Tongue (tissue), 2 donors: ENCODE results near the gene NTRK1. TPM values are rescaled to one million over a fixed set of nuclear protein-coding genes. Genes with fewer than 3 reads are reported as not detected.
A peak's percentile ranks its signal among the peaks of the same experiment; 100 is the strongest.
"Not testable (repeated sequence)": the region's sequence is repeated elsewhere in the genome, so short reads cannot be mapped to it uniquely, and the experiment has no call there.

Source experiments
- DNase-seq: peaks from one replicate; pipeline ENCODE4 v3.0.0-alpha.2; 2015
- total RNA-seq: library from RNA; depleted of rRNA; stranded (reverse); fragments of >200 nt; gene quantifications from one replicate; pipeline ENCODE4 v1.2.3, GENCODE V29; 2014

Gene NTRK1
- total RNA-seq, 1 donor from 2014 or later: 0.82 TPM

DNA sequence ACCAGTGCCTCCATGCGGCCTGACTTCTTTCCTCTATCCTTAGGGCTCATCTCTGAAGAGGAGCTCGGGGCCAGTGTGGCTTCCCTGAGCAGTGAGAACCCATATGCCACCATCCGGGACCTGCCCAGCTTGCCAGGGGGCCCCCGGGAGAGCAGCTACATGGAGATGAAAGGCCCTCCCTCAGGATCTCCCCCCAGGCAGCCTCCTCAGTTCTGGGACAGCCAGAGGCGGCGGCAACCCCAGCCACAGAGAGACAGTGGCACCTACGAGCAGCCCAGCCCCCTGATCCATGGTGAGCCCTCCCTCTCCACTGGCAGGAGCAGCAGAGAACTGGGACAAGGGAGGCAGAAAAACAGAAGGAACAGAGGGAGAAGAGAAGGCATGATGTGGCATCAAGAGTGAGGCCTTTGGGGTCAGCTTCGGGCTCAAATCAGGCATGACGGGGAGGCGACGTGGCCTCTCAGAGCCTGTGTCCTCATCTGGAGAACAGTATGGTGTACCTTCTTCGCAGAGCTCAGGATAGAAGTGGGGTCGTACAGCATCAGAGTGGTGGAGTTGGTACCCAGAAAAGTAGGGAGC is 53.2 kb downstream of the NTRK1 start:
- DNase-seq: no peak

DNA sequence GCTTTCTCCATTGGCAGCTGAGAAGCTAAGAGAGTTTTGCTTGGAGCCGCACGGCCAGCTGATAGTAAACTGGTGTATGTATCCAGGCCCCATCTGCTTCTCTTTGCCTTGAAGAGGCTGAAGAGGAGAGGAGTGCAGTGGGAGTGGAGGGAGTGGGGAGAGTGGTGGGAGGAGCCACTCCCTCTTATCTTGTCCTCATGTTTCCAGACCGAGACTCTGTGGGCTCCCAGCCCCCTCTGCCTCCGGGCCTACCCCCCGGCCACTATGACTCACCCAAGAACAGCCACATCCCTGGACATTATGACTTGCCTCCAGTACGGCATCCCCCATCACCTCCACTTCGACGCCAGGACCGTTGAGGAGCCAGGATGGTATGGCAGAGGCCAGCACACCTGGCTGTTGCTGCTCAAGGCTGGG is 53.8 kb downstream of the NTRK1 start:
- DNase-seq: no peak

DNA sequence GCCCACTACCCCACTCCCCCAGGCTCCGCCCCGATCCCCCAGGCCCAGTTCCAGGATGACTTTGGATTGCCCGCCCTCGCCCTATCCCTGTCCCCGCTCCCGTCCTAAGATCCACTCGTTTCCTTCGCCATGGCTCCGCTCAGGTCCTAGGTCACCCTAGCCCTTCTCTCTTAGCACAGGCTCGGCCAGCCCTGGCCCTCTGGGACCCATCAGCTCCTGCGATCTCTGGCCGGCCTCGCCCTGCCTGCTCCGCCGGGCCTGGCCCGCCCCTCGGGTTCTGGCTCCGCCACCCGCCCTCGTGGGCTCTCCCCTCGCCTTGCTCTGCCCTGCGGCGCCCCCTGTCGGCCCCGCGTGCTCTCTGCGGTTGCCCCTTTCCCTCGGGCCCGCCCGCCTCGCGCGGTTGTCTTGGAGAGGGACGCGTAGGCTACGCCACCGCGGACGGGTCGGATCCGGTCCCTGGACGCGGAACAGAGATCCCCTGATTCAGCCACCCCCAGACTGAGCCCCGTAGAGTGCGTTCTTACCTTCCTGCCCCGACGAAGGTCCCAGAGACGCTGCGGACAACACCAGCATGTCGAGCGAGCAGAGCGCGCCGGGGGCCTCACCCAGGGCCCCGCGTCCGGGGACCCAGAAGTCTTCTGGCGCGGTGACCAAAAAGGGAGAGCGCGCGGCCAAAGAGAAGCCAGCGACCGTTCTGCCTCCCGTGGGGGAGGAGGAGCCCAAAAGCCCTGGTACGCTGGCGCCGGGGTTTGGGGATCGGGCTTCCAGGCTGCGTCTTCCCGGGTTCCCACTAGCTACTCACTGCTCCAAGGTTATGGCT is 59.8 kb downstream of the NTRK1 start, which contains the start of gene LRRC71:
LRRC71 (plus strand) TSS at position 400 of the 820 bp plus-strand sequence; CDS start at position 572, 172 bp downstream.
- DNase-seq: peak; percentile 89

DNA sequence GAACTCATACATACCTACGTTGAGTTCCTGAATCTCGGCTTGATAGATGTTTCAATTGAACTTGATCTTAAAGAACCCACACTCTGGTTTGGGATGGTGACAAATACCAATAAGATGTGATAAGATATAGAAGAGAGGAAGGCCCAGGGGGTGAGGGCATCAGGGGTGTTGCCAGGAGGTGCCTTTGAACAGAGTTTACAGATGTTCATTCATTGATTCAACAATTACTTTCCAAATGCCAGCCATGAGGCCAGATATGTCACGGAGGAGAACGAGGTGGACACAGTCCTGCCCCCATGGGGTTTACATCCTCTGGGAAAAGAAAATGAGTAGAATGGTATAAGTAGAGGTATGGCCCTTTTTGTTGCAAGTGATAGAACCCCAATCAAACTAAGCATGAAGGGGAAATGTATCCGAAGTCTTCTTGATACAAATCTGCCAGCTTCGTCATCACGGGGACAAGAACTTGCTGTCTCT is 60.4 kb downstream of the NTRK1 start:
- DNase-seq: no peak

DNA sequence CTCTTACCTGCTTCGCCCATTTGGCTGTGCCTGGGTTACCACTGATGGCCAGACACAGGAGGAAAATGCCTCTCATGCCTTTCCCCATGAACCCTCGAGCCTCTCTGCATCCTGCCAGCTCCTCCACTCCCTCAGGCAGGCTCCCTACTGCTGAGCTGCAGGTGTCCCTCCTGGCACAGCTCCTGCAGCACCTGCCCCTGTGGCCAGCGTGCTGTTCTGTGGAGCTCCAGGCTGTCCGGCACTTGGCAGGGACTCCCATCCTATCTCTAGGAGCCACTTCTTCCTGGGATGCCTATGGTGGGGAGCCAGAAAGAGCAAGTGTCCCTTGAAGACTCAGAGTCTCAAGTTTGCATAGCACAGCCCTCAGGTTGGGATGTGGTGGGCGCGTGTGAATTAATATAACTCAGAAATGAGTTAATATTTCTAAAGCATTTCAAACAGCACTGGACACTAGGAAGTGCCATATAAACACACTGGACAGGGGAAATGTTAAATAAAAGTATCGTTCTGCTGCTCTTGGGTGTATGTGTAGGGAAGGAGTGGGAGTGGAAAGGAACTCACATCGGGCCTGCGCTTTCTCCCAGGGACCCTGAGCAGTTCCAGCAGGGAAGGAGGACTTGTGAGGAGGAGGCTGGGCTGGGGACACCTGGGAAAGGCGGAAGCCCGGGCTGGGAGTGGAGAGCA is 62.5 kb downstream of the NTRK1 start:
- DNase-seq: no peak

DNA sequence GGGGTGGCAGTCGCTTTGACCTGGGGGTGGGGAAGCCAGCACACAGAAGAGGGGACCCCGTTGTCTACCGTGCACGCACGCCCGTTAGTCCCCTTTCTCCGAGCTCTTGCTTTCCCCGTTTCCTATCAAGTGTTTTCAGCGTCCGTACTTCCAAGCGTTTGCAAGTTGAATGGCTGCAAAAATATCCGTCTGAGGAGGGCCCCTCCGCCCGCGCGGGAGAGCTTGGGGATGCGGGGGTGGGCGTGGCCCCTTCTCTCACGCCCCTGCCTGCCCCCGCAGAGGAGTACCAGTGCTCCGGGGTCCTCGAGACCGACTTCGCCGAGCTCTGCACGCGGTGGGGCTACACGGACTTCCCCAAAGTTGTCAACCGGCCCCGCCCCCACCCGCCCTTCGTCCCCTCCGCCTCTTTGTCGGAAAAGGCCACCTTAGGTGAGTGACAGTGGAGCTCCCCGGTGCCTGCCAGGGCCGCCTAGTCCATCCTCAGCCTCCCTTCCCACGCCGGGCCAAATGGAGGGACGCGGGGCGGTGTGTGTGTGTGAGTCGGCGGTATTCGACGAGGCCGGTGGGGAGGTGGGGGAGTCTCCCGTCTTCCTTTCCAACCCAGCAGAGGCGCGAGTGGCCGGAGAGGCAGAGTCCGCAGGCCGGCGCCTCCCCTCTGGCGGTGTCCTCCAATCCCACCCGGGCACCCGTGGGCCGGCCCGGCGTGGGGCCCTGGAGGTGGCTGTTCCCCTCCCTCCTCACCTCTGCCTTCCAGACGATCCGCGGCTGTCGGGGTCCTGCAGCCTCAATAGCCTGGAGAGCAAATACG is 63.2 kb downstream of the NTRK1 start:
- DNase-seq: no peak

DNA sequence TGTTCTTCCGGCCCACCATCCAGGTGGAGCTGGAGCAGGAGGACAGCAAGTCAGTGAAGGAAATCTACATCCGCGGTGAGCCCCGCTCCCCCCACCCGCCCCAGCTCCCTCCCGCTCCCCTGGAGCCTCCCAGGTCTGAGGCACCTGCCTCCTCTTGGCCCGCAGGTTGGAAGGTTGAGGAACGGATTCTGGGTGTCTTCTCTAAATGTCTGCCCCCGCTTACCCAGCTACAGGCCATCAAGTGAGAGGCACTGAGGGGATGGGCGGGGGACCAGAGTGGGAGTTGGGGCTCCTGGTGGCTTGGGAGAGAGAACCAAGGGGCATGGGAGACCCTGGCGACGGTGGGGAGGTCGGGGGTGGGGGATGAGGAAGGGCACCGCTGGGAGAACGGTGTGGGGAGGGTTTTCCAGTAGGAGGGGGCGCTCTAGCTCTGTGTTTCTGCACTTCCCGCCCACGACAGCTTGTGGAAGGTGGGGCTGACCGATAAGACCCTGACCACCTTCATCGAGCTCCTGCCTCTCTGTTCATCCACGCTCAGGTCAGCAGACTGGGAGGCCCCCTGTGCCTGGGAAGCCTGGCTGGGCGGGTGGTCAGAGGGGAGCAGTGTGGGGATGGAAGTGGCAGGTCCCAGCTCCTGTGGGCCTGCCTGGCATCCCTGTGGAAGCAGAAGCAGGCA is 64.0 kb downstream of the NTRK1 start:
- DNase-seq: no peak

DNA sequence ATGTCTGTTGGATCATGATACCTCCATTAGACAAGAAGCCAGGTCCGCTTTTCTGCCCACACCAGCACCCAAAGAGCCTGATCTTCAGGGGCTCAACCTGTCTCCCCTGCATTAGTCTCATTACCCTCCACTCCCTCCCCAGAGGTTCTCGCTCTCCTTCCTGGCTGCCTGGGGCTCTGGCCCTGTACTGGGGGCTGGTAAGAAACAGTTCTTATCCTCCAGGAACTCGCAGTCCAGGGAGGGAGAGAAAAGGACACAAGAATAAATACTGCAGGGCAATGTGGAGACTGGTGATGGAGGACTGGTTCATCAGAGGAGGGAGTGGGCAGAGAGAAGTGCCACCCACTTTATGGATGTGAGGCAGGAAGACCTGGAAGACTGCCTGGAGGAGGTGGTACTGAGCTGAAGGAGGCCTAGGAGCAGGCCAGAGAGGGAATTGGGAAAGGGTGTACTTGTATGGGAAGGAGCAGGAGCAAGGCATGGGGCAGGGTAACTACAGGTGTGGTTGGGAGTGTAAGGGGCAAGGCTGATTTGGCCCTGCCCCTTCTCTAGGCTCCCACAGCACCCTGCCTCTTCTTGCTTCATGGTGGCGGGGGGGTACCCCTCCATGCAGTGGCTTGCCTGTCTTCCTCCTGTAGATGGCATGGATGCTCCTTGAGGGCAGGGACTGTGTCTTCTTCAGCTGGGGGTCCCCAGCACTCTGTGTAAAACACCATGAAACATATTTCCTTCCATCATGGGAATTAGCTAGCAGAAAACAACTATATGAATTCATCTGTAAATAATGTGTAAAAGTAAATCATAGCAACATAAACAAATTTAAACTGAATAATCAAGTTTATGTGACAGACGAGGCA is 64.7 kb downstream of the NTRK1 start:
- DNase-seq: no peak

DNA sequence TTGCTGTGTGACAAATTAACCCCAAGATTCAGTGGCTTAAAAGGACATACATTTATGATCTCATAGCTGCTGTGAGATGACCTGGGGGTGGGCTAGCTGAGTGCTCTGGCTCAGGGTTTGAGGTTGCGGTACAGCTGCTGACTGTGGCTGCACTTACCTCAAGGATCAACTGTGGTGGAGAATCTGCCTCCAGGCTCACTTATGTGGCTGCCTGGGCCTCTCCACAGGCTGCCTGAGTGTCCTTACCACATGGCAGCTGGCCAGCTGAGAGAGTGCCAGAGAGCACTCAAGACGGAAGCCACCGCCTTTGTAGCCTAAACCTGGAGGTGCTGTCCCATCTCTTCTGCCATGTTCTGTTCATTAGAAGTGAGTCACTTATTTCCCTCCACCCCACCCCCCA is 65.5 kb downstream of the NTRK1 start:
- DNase-seq: peak; percentile 60

DNA sequence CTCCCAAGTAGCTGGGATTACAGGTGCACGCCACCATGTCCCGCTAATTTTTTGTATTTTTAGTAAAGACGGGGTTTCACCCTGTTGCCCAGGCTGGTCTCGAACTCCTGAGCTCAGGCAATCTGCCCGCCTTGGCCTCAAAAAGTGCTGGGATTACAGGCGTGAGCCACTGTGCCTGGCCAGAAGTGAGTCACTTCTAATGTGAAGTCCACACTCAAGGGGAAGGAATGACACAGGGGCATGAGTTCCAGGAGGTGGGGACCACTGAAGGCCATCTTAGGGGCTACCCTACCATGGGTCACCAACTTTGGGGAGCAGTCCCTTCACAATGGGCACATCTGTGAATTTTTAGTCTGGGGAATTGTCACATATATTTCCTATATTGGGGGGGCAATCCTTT is 66.0 kb downstream of the NTRK1 start:
- not testable (repeated sequence) for DNase-seq

DNA sequence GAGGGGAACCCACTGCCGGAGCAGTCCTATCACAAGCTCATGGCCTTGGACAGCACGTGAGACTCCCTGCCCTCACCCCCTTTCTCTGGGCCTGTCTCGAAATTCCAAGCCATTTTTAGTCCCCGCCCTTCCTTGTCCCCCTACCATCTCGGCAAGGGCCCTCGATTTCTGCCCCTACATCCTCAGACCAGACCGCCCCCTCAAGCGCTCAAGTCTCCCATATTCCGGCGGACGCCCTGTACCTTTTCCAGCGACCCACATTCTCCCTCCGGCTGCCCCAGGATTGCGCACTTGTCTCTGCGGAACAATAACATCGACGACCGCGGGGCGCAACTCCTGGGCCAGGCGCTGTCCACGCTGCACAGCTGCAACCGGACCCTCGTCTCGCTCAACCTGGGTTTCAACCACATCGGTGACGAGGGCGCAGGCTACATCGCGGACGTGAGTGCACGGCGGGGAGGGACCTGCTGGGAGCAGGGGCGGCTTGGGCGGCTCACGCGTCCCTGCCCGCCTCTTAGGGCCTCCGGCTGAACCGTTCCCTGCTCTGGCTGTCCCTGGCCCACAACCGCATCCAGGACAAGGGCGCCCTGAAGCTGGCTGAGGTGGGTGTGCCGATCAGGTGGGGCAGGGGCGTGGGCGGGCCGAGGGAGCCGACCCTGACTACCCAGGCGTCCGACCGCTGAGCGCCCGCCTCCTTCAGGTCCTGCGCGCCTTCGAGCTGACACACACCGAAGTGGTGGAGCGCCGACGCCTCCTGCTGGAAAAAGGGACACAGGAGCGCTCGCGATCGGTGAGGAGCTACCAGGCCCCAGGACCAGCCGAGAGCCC is 66.8 kb downstream of the NTRK1 start:
- peak; percentile 79 for DNase-seq

DNA sequence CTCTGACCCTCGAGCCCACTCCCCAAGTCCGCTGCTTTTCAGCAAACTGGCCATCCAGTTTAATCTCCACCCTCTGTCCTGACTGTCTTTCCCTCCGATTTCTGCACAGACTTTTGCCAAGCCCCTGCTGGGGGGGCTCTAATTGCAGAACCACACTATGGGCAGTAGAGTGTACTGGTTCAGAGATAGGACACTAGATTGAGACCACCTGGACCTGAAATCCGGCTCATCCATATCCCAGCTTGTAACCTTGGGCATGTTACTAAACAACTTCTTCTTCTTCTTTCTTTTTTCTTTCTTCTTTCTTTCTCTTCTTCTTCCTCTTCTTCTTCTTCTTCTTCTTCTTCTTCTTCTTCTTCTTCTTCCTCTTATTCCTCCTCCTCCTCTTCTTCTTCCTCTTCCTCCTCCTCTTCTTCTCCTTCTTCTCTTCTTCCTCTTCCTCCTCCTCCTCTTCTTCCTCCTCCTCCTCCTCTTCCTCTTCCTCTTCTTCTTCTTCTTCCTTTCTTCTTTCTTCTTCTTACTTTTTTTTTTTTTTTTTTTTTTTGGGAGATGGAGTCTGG is 67.5 kb downstream of the NTRK1 start:
- DNase-seq: no peak

DNA sequence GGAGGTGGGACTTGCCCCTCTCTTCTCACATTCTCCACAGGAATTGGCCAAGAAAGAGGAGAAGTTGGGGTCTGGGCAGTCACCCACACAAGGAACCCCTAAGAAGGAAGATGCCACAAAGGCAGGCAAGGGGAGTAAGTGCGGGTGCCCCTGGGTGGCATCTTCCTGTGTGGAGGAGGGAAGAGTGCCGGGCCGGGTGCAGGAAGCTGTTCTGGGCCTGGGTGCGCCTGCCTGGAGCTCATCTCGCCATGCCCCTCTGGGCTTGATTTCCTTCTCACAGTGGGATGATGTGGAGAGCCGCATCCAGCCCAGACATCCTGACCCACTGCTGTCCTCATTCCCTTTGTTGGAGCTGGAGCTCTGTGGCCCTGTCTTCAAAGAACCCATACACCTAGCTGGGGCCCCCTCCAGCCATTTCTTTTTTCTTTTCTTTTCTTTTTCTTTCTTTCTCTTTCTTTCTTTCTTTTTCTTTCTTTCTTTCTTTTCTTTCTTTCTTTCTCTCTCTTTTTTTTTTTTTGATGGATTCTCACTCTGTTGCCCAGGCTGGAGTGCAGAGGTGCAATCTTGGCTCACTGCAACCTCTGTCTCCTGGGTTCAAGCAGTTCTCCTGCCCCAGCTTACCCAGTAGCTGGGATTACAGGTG is 69.1 kb downstream of the NTRK1 start:
- no peak for DNase-seq

DNA sequence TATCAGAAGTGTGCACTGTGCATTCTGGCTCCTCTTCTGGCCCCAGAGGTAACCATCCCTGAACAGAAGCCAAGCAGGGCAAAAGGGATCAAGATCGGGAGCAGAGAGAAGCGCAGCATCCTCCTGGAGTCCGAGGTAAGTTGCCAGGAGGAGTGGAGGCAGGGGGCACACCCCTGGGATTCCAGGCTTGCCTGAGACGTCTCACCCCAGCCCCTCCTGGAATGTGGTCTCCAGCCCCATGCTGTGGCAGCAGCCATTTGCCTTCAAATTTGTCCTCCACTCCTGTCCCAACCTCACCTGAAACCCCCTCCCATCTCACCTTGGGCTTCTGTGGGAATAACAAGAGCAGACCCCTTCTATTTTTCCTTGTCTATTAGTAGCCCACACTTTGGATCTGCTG is 69.8 kb downstream of the NTRK1 start:
- no peak for DNase-seq
